HG02763 (cell line): ENCODE data around the gene ALDH1A1.
"Not testable (repeated sequence)": the region's sequence is repeated elsewhere in the genome, so short reads cannot be mapped to it uniquely, and the experiment has no call there.

Experiments used
- ATAC-seq: cut with Tn5 transposase; IDR thresholded peaks from one replicate; pipeline ENCODE4 v1.9.1; 2021; ENCODE audit warnings: mild to moderate bottlenecking, moderate library complexity; ENCODE audit not compliant: unreplicated experiment

Gene ALDH1A1

DNA sequence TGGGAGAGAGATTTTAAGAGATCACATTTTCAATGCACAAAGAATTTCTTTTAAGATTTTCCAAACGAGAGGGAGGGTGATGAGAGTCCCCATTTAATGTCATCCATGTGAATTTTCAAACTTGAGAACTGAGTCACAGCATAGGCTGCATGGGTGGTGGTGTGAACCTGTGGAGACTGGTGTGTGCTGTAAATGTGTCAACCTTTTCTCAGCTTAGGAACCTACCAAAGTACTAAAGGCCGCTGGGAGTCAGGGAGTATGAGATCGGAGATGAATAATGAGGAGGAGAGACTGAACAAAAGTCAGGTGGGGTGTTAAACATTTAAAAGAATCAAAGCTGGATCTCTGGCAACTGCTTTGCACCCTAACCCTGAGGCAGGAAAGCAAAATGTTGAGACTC lies 7.5 kb downstream of the ALDH1A1 start:
- no peak for ATAC-seq

DNA sequence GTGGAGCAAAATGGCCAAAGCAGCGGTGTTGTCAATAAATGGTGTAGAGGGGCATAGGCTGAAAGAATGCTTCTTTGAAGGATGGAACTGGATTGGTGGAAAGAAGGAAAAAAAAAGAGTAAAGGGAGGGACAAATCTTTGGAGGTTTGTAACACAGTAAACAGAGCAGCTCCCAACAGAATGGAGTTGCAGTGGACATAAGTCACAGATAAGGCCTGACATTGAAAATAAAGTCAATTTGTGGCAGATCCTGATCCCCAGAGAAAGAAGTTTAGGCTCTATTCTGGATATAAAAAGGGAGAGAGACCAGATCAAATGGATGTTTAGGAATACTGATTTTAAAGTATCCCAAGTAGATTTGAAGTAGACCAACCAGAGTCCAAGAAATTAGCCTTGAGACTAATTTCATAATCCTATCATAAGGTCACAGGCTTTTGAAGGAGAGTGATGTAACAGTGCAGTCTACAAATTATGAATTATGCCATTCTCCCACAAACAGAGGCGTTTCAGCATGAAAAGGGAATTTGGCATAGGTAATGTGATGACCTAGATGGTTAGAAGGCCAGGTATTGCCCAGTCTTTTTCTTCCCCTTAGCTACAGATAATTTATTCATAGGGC lies 8.9 kb downstream of the ALDH1A1 start:
- ATAC-seq = no peak

GRCh38 chr9:72942451-72942850 lies 10.4 kb downstream of the ALDH1A1 start:
- ATAC-seq = no peak

GRCh38 chr9:72939581-72939980 lies 13.3 kb downstream of the ALDH1A1 start:
- not testable (repeated sequence) for ATAC-seq

- ATAC-seq = no peak
These were observed 15.3 kb downstream of the ALDH1A1 start for GRCh38 chr9:72937545-72937944.

GRCh38 chr9:72936679-72937078 lies 16.2 kb downstream of the ALDH1A1 start:
- no peak for ATAC-seq

GRCh38 chr9:72936266-72936665 lies 16.6 kb downstream of the ALDH1A1 start:
- no peak for ATAC-seq

- no peak for ATAC-seq
These were observed 17.3 kb downstream of the ALDH1A1 start for GRCh38 chr9:72935595-72935994.

DNA sequence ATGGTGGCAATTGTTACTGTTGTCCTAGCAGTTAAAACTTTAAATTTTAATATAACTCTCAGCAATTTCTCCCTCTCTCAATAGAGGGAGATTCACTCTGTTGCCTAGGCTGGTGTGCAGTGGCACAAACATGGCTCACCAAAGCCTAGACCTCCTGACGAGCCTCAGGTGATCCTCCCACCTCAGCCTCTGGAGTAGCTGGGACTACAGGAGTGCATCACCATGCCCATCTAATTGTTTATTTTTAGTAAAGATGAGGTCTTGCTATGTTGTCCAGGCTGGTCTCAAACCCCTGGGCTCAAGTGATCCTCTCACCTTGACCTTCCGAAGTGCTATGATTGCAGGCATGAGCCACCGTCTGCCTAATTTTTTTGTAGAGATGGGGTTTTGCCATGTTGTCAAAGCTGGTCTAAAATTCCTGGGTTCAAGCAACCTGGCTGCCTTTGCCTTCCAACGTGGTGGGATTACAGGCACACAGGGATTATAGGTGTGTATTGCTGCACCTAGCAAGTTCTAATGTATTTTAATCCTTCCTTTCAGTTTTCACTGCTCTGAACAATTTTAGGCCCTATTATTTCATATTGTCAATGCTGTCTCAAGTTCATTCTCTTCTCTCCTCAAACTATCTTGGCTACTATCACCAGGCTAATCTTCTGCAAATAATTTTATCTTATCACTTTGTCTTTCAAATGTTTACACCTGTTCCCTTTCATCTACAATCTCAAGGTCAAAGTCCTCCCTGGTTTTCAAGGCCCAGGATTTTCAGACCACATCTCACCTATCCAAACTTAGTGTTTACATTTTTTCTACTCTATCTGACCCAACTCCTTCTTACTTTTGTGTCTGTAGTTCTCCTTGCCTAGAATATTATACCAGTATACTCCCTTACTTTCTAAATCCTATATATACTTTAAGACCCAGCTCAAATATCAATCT lies 18.9 kb downstream of the ALDH1A1 start:
- no peak for ATAC-seq

GRCh38 chr9:72932619-72933018 lies 20.2 kb downstream of the ALDH1A1 start:
- no peak for ATAC-seq

DNA sequence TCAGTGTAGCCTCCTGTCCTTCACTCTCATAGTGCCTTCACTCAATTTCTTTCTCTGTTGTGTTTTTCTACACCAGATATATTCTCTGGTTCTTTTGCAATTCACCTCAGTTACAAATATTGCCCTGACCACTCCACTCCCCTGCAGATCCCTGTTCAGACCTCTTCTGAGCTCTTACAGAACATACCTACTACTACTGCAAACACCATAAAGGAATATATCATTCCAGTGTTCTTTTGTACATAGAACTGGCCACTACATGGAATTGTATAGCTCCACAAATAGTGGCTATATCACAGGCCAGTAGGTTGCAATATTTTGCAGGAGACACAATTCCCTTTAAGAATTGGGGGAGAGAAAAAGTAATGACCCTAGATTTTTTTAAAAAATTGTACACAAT lies 21.0 kb downstream of the ALDH1A1 start:
- no peak for ATAC-seq

- ATAC-seq = no peak
These were observed 21.4 kb downstream of the ALDH1A1 start for GRCh38 chr9:72931437-72931836.

GRCh38 chr9:72930828-72931227 lies 22.0 kb downstream of the ALDH1A1 start:
- no peak for ATAC-seq

DNA sequence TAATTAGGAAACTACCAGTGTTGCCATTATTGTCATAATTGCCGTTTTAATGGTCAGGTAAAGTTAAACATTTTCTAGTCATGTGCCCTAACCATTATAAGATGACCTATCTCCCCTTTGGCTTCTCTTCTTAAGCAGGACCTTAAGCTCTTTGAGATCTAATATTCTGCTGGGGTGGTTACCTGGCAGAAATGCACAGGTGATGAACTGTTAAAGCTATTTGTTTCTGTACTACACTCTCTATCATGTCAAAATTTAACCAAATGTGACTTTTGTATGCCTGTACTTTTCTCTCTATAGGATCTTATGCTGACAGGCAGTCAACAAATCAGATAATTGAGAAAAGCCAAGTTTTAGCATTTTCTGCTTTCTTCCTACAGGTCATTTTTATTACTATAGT lies 23.3 kb downstream of the ALDH1A1 start:
- no peak for ATAC-seq

GRCh38 chr9:72928042-72928507 lies 24.8 kb downstream of the ALDH1A1 start:
- ATAC-seq = no peak

GRCh38 chr9:72926506-72926905 lies 26.3 kb downstream of the ALDH1A1 start:
- no peak for ATAC-seq

GRCh38 chr9:72925891-72926290 lies 27.0 kb downstream of the ALDH1A1 start:
- no peak for ATAC-seq

- ATAC-seq = no peak
These were observed 27.6 kb downstream of the ALDH1A1 start for GRCh38 chr9:72925126-72925789.

DNA sequence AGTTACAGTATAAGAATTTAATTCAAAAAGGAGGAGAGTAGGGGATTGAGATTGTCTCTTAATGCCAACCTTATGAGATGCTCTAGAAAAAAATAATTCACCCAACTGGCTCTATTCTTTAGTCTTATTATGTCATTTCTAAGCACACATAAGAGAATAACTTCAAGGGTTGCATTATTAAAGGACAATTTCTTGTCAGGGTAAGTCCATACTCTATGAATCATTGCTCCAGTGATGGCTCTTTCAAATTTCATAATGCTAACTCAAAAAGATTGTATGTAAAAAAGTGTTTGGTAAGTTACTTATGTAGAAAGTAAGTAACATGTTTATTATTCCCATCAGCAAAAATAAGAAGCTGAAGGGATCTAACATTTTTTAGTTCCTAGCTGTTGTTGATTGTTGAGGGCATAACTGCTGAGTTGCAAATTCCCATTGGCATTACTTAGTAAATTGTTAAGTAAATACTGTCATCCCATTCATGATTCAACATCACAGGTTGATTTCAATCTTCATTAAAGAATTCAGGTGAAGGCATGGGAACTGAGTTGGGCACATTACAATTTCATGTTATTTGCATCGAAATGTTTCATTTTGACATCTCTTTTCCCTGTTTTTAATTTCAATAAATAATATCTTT lies 28.6 kb downstream of the ALDH1A1 start:
- no peak for ATAC-seq

DNA sequence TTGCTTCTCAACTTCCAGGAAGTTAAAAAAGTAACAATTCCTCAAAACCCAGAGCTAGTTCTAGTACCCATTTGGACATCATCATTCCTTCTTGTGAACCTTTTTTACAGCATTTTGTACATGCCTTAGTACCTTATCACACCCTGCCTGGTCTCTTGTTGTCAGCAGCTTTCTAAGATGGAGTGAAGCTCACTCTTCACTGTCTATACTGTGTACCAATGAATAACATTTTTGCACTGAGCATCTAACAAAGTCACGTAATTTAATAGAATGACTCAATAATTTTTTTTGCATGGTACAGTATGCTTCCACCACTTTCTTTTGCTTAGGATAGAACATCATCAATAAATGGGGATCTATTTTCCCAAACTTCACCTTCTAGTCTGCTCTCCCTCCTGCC lies 29.8 kb downstream of the ALDH1A1 start:
- no peak for ATAC-seq
